OCI-LY3 (cell line): Measurements from ENCODE around the gene LHFPL4.

Experiments used
- EZH2phosphoT487 ChIP-seq: fragments of 200-600 bp; shearing (Covaris generic); IDR thresholded peaks from 2 replicates; pipeline ENCODE4 v1.6.1; 2018; ENCODE audit warnings: antibody characterized with exemption, mixed run types, low read depth
- TF ChIP-seq, protein P1 (sequence below): fragments of 200-600, 300-600 bp; sonication (generic); IDR thresholded peaks from 2 replicates; pipeline ENCODE4 v1.5.1; 2014; ENCODE audit warnings: antibody characterized with exemption, low read length, low read depth

DNA sequence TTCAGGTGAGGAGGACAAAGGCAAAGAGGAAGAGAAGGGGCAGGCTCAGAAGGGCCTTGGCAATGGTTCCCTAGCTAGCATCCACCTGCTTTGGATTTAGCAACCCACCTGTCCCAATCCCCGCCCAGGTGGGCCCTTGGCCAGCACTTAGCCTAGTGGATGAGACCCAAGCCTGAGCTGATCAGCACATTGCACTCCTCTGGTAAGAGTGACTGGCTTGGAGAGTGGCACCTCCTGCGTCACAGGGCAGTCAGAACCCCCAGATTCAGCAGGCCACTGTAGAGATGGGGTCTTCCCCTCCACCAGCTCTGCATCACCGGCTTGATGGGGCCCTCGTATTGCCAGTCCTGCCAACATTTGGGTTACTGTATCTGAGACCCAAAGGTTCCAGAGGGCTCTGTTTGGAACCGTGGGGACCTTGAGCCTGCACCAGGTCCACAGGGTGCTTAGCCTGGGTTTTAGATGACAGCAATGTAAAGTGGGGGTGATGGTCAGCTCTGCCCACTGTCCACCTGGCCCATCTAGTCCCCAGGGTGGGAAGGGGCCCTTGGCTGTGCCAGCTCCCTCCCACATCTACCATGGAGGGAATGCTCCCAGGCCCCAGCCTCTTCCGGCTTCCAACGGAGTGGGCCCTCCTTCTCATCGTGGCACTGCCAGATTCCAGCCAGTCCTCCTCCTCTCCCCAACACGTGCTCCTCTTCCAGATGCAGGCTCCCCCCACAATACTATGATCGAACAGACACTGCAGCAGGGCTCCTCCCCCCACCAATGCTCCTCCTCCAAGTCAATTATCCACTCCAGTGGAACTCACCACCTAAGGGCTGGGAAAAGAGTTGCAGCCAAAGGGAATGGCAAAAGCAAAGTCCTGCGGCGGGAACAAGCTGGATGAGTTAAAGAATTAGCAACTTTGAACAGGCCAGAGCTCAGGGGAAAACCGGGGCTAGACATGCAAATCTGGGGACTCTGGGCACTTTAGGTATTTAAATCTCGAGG, 45.7 kb downstream of the LHFPL4 start:
- TF ChIP-seq, protein P1, sequence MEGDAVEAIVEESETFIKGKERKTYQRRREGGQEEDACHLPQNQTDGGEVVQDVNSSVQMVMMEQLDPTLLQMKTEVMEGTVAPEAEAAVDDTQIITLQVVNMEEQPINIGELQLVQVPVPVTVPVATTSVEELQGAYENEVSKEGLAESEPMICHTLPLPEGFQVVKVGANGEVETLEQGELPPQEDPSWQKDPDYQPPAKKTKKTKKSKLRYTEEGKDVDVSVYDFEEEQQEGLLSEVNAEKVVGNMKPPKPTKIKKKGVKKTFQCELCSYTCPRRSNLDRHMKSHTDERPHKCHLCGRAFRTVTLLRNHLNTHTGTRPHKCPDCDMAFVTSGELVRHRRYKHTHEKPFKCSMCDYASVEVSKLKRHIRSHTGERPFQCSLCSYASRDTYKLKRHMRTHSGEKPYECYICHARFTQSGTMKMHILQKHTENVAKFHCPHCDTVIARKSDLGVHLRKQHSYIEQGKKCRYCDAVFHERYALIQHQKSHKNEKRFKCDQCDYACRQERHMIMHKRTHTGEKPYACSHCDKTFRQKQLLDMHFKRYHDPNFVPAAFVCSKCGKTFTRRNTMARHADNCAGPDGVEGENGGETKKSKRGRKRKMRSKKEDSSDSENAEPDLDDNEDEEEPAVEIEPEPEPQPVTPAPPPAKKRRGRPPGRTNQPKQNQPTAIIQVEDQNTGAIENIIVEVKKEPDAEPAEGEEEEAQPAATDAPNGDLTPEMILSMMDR, result no peak
- TF ChIP-seq EZH2phosphoT487, result no peak
